ENCODE measurements around the gene WNT3.
A peak's percentile ranks its signal among the peaks of the same experiment; 100 is the strongest.

Gene WNT3

GRCh38 chr17:46834846-46835245 is 16.4 kb upstream of the WNT3 start:
- DNase-seq, result no peak

GRCh38 chr17:46833840-46834208 is 15.3 kb upstream of the WNT3 start:
- DNase-seq, result no peak

- peak; percentile 53 for DNase-seq
Observed at GRCh38 chr17:46832945-46833839, 14.7 kb upstream of the WNT3 start.

GRCh38 chr17:46832331-46832821 is 13.9 kb upstream of the WNT3 start:
- no peak for DNase-seq

GRCh38 chr17:46831573-46832330 is 13.3 kb upstream of the WNT3 start:
- DNase-seq, result no peak

- no peak for DNase-seq
Observed at GRCh38 chr17:46827274-46827673, 8.8 kb upstream of the WNT3 start.

GRCh38 chr17:46826116-46826515 is 7.6 kb upstream of the WNT3 start:
- DNase-seq, result no peak

GRCh38 chr17:46823657-46824056 is 5.2 kb upstream of the WNT3 start:
- DNase-seq, result no peak

- no peak for DNase-seq
Observed at GRCh38 chr17:46822388-46822921, 4.0 kb upstream of the WNT3 start.

GRCh38 chr17:46821482-46822387 is 3.2 kb upstream of the WNT3 start:
- no peak for DNase-seq

- no peak for DNase-seq
Observed at GRCh38 chr17:46820592-46821450, 2.3 kb upstream of the WNT3 start.

GRCh38 chr17:46819906-46820351 is 1.4 kb upstream of the WNT3 start:
- no peak for DNase-seq

- DNase-seq, result no peak
Observed at GRCh38 chr17:46818929-46819859, 702 bp upstream of the WNT3 start.

- DNase-seq, result no peak
Observed at GRCh38 chr17:46817901-46818209, 637 bp downstream of the WNT3 start.

GRCh38 chr17:46817151-46817900 is 1.2 kb downstream of the WNT3 start:
- no peak for DNase-seq

- no peak for DNase-seq
Observed at GRCh38 chr17:46815474-46816353, 2.8 kb downstream of the WNT3 start.

- no peak for DNase-seq
Observed at GRCh38 chr17:46814446-46814845, 4.0 kb downstream of the WNT3 start.

- DNase-seq, result no peak
Observed at GRCh38 chr17:46813920-46814319, 4.6 kb downstream of the WNT3 start.

All from HCEC 1CT (cell line).